NCI-H2107 treated with DMSO at 0.1 percent for 48 hours (cell line): Measurements from ENCODE around the gene KPRP.
A peak's percentile ranks its signal among the peaks of the same experiment; 100 is the strongest.

Experiments used
- DNase-seq: peaks from one replicate; lab custom pipeline; 2025; ENCODE audit not compliant: unreplicated experiment; lab: John Stamatoyannopoulos, UW

Gene KPRP

GRCh38 chr1:152757747-152758146 lies at the start of gene KPRP:
TSS of gene KPRP (plus strand) at chr1:152758025. CDS start at chr1:152759589, 1,564 bp downstream.
- no peak for DNase-seq

- DNase-seq: no peak
These were observed 39.6 kb upstream of the KPRP start for GRCh38 chr1:152718238-152718637.

GRCh38 chr1:152725261-152725660 lies 32.6 kb upstream of the KPRP start:
- no peak for DNase-seq

- no peak for DNase-seq
These were observed 28.8 kb upstream of the KPRP start for GRCh38 chr1:152728986-152729385.

- no peak for DNase-seq
These were observed 22.2 kb upstream of the KPRP start for GRCh38 chr1:152735648-152736047.

GRCh38 chr1:152737997-152738396 lies 19.8 kb upstream of the KPRP start:
- DNase-seq: no peak

GRCh38 chr1:152739841-152740240 lies 18.0 kb upstream of the KPRP start:
- no peak for DNase-seq

GRCh38 chr1:152741656-152742055 lies 16.2 kb upstream of the KPRP start:
- DNase-seq: no peak

- DNase-seq: no peak
These were observed 14.3 kb upstream of the KPRP start for GRCh38 chr1:152743371-152744145.

GRCh38 chr1:152745289-152745704 lies 12.5 kb upstream of the KPRP start:
- peak; percentile 9 for DNase-seq

GRCh38 chr1:152745765-152746444 lies 11.9 kb upstream of the KPRP start:
- DNase-seq: no peak

GRCh38 chr1:152747831-152748230 lies 10.0 kb upstream of the KPRP start:
- DNase-seq: no peak

GRCh38 chr1:152752225-152752624 lies 5.6 kb upstream of the KPRP start:
- DNase-seq: no peak

GRCh38 chr1:152753586-152753985 lies 4.2 kb upstream of the KPRP start:
- no peak for DNase-seq

- DNase-seq: no peak
These were observed 953 bp upstream of the KPRP start for GRCh38 chr1:152756872-152757271.

GRCh38 chr1:152758636-152759035 lies 811 bp downstream of the KPRP start:
- DNase-seq: no peak

- no peak for DNase-seq
These were observed 1.8 kb downstream of the KPRP start for GRCh38 chr1:152759453-152760173.

- no peak for DNase-seq
These were observed 2.8 kb downstream of the KPRP start for GRCh38 chr1:152760551-152761190.

- DNase-seq: no peak
These were observed 3.9 kb downstream of the KPRP start for GRCh38 chr1:152761609-152762213.

GRCh38 chr1:152768847-152769533 lies 11.2 kb downstream of the KPRP start:
- DNase-seq: no peak
